ENCODE data around the gene QSOX2.

DNA sequence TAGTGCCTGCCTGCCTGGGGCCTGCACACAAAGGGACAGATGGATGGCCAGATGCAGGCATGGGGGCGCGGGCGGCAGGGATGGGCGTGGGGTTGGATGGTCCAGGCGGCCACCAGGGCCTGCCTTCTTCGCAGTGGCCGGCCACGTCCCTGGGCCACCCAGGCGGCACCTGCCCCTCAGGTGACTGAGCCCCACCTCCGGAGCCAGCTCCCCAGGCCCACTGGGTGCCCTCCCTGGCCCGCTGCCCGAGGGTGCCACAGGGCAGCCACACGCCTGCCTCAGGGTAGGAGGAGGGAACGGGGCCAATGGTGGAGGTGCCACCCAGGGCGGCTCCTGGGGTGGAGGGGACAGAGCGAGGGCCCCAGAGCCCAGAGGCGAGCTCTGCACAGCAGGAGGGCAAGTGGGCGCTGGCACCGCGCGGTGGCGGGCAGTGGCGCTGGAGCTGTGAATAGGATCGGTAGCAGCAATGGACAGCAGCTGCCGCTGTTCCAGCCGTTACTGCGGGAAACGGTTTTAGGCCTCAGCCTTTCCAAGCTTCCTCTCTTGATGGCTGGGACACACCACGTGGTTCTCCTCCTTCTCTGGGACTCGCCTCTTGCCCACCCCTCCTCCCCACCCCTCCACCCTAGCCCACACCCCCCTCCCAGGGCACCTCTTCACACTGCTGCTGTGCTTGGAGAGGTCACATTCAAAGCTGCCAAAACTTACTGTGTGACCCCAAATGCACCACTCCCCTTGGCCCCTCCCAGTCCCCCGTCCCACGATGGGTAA lies 59.8 kb downstream of the QSOX2 start:
- TF ChIP-seq EP300 (IDR thresholded peaks at IDR 0.05) (no peak), POLR2AphosphoS5 (IDR thresholded peaks at IDR 0.05) (no peak), POLR2A (IDR thresholded peaks at IDR 0.05) (no peak)
- TF ChIP-seq, protein P1, sequence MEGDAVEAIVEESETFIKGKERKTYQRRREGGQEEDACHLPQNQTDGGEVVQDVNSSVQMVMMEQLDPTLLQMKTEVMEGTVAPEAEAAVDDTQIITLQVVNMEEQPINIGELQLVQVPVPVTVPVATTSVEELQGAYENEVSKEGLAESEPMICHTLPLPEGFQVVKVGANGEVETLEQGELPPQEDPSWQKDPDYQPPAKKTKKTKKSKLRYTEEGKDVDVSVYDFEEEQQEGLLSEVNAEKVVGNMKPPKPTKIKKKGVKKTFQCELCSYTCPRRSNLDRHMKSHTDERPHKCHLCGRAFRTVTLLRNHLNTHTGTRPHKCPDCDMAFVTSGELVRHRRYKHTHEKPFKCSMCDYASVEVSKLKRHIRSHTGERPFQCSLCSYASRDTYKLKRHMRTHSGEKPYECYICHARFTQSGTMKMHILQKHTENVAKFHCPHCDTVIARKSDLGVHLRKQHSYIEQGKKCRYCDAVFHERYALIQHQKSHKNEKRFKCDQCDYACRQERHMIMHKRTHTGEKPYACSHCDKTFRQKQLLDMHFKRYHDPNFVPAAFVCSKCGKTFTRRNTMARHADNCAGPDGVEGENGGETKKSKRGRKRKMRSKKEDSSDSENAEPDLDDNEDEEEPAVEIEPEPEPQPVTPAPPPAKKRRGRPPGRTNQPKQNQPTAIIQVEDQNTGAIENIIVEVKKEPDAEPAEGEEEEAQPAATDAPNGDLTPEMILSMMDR (IDR thresholded peaks at IDR 0.05): no peak

Measured in stomach (tissue), 4 donors.